HG02938 (cell line): ENCODE measurements around the gene SSR1.
"Not testable (repeated sequence)": the region's sequence is repeated elsewhere in the genome, so short reads cannot be mapped to it uniquely, and the experiment has no call there.

Experiments
- ATAC-seq: cut with Tn5 transposase; IDR thresholded peaks from one replicate; pipeline ENCODE4 v1.9.1; 2021; ENCODE audit warnings: mild to moderate bottlenecking, moderate library complexity; ENCODE audit not compliant: unreplicated experiment

SSR1 gene

DNA sequence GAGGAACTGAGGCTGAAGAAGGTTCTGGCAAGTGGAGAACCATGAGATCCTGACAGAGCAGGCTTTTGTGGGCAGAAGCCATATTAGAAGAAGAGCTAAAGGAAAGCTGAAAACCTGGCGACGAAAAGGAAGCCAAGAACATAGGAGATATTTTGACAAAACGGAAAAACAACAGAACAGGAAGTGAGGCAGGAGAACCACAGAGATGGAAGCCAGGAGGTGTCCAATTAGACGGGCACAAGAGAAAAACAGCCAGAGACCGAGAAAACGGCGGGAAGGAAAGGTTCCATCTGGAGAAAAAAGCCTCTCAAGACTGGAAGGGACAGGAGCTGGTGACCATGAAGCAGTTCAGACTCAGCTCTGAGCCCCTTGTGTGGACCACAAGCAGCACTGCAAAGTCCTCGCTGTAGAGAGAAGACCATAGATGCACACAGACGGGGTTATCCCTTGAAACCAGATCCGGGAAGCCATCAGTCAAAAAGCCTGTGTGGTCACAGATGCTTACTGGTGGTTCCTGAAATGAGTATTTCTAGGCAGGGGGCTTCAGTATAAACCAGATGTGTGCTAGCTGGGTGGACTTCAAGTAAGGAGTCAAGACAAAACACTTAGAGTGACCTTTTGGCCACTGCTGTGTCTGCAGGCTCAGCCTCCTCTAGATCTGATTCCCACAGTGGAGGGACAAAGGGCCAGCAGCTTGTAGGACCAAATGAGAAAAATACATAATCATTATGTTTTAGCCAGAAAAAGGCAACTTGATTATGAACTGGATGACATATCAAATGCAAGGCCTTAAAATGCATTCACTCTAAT, 30.7 kb downstream of the SSR1 start:
- no peak for ATAC-seq

DNA sequence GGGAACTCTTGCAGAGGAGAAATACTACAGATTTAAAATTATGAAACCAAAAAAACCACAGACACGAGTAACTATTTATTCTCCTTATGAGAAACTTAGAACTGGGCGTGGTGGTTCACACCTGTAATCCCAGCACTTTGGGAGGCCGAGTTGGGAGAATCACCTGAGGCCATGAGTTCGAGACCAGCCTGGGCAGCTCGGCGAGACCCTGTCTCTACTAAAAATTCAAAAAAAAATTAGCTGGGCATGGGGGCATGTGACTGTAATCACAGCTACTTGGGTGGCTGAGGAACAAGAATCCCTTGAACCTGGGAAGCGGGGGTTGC, 36.8 kb downstream of the SSR1 start:
- ATAC-seq: no peak

- not testable (repeated sequence) for ATAC-seq
These were observed 38.5 kb downstream of the SSR1 start for GRCh38 chr6:7274525-7274924.

GRCh38 chr6:7273709-7274108, 39.3 kb downstream of the SSR1 start:
- ATAC-seq: no peak

GRCh38 chr6:7271205-7271534, 41.8 kb downstream of the SSR1 start:
- no peak for ATAC-seq

GRCh38 chr6:7270320-7271204, 42.4 kb downstream of the SSR1 start:
- ATAC-seq: no peak

DNA sequence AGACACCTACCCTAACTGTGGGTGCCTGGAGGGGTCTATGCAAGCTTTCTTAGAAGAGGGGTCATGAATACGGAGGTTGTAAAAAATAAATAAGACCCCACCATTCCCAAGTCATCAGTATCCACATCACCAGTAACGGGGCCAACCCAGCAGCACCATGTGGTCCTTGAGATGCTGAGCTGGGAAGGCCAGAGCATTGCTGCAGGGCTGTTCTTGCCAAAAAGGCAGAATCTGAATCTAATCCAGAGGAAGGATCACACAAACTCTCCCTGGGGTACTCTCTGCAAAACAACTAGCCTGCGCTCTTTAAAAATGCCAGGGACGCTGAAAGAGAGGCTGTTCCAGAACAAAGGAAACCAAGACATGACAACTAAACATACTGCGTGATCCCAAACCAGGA, 43.2 kb downstream of the SSR1 start:
- no peak for ATAC-seq

DNA sequence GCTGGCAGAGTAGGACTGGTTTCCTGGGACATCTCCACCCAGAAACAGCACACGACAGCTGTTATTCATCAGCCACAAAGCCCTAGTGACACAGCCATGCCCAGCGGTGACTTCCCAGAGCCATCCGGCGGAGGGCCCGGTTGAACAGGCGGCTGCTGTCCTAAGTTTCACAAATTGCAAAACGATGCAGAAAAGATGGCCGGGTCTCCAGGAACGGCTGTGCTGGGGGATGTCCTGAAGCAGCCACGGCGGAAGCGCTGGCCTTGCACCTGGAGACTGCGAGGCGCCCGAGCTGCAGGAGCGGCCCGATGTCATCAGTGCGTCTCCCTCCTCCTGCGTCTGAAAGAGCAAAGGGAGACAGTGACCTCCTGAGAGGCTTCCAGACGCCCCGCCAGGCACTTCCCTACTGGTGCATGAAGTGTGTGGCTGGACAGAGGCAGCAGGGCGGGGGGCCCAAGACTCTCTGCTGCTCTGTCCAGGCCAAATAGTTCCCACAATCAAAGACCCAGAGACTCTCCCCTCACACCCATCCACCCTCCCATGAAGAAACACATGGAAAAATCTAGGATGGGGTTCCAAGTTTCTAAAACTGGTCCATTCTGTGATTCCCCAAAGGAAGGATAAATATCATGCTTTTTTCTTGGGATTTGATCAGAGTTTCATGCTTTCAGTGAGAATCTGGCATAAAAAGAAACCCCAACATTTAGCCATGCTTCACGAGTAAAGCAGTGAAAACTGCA, 44.0 kb downstream of the SSR1 start:
- ATAC-seq: no peak

DNA sequence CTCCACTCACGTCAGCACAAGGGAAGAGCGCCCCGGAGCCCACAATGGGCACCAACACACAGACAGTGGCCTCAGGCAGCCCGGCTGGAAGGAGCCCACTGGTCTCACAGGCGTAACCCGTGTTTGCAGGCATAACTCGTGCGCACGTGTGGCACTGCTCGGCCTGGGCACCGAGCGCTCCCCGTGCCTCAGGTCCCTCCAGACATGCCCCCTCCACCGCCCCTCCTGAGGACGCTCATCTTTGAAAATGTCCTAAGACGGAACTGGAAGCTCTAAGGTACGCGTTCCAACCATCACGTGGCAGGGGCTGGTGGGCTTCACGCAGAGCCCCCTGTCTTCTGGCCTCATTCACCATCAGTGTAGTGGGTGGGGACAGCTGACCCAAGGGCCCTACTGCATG, 44.6 kb downstream of the SSR1 start:
- ATAC-seq: no peak

- no peak for ATAC-seq
These were observed 45.4 kb downstream of the SSR1 start for GRCh38 chr6:7267466-7268091.

DNA sequence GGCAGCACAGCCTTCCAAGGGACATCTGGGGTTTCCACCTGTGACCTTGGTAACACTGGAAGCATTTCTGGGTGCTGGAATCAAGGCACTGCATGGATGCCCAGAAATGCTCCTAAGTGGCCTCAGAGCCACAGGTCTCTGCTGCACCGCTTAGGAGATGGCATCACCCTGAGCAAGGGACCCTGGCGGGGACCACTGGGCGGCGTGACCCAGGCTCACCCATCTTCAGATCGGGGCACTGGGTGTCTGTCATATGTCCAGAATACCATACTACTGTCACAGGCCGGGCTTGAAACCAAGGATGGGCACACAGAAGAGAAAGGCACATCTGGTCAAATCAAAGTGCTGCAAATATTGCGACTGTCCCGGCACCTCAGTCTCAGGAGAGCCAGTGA, 45.9 kb downstream of the SSR1 start:
- no peak for ATAC-seq

GRCh38 chr6:7265385-7265726, 47.6 kb downstream of the SSR1 start:
- not testable (repeated sequence) for ATAC-seq

DNA sequence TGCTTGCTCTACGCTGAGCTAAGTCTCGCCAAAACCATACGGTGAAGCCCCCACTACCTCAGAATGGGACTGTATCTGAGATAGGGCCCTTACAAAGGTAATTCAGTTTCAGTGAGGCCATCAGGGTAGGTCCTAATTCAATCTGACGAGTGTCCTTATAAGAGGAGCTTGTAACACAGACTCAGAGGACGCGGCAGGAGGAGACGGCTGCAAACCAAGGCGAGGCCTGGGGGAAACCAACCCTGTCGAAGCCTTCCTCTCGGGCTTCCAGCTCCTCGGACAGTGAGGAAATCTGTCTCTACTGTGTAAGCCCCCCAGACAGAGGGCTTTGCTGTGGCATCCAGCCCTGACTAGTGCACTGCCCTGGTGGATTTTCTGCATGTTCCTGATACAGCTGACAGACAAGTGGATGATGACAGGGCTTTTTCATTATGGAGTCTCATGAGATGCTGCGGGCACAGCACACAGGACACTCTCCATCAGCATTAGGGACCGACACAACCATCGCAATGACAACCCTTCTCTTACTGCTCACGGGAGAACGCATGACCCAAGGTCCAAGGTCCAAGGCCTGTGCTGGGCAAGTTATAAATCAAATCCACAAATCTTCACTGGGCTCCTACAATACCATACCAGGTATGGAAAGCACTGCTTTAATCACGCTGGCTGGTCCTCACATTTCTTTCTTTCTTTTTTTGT, 48.2 kb downstream of the SSR1 start:
- ATAC-seq: no peak

DNA sequence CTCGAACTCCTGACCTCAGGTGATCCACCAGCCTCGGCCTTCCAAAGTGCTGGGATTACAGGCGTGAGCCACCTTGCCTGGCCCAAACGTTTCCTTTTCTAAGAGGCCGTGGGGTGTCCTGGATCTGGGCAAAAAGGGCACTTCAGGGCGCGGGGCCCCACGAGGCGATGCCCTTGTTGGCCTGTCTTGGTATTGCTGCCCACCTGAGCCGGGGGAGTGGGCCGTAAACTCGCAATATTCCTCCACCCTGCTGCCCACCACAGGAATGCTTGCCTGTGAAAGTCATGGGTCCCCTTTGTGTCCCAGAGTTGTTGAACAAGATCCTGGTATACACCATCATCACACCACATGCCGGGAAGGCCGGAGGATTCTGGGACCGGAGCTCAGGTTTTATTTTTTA, 49.0 kb downstream of the SSR1 start:
- ATAC-seq: no peak

GRCh38 chr6:7263519-7263805, 49.5 kb downstream of the SSR1 start:
- not testable (repeated sequence) for ATAC-seq

- no peak for ATAC-seq
These were observed 50.1 kb downstream of the SSR1 start for GRCh38 chr6:7262746-7263518.

DNA sequence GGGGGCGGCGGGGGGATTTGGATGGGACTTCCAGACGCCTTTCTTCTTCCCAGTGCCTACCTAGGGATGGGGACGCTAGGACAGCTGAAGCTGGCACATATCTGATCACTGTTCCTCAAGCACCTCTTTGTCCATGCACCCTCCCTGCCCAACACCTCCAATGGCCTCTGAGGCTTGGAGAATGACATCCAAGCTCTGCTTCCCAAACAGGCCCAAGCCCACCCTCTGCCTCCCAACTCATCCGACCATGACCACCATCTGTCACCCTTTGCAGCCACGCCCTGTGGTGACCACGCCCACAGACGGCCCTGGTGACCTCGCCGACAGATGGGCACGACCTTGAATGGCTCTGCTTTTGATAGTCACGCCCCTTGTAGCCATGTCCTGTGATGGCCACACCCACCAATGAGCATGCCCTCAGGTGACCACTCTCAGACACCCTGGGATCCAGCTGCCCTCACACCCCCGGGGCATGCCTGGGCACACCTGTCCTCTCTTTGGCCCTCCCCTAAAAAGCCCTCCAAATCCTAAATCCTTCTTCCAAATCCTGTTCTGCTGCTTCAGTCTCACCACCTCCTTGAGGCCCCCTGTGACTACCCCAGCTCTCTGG, 51.0 kb downstream of the SSR1 start:
- ATAC-seq: no peak

- no peak for ATAC-seq
These were observed 51.8 kb downstream of the SSR1 start for GRCh38 chr6:7261032-7261841.
